CD14-positive monocyte (primary cell): Measurements from ENCODE around the gene UMPS. TPM values are rescaled to one million over a fixed set of nuclear protein-coding genes. Genes with fewer than 3 reads are reported as not detected.

Source experiments
- DNase-seq, 3 donors: peaks; one replicate each; pipeline ENCODE4 v3.0.0-alpha.2; 2011 to 2022
- H2AFZ ChIP-seq: 2 replicates; pipeline ENCODE4 v1.6.0; 2012; ENCODE audit warnings: mild to moderate bottlenecking, low read depth, low read length, inconsistent platforms; ENCODE audit not compliant: insufficient read depth, poor library complexity, severe bottlenecking
- H3K27ac ChIP-seq, 2 donors: 1 replicate in 1 of 2; 2 replicates in 1 of 2; pipeline ENCODE4 v1.5.1; 2012 to 2013; ENCODE audit warnings: low read length in 2 of 2, control low read depth in 1 of 2, inconsistent platforms in 1 of 2, low read depth in 1 of 2, mild to moderate bottlenecking in 1 of 2
- H3K27me3 ChIP-seq, 2 donors: one replicate each; pipeline versions ENCODE4 v1.6.0 to v1.6.1; 2011 to 2013; ENCODE audit warnings: low read length in 2 of 2; ENCODE audit not compliant: control insufficient read depth in 2 of 2, insufficient read depth in 2 of 2
- H3K36me3 ChIP-seq, 2 donors: replicated peaks in 1 of 2; 1 replicate in 1 of 2; 2 replicates in 1 of 2; pipeline versions ENCODE4 v1.5.1 to v1.6.1; 2012 to 2013; ENCODE audit warnings: low read length in 2 of 2, control low read depth in 1 of 2, inconsistent platforms in 1 of 2, mild to moderate bottlenecking in 1 of 2; ENCODE audit not compliant: insufficient read depth in 2 of 2, control insufficient read depth in 1 of 2
- H3K4me1 ChIP-seq, 2 donors: 1 replicate in 1 of 2; 2 replicates in 1 of 2; pipeline versions ENCODE4 v1.5.1 to v1.6.1; 2012 to 2013; ENCODE audit warnings: low read length in 2 of 2, control low read depth in 1 of 2, inconsistent platforms in 1 of 2, mild to moderate bottlenecking in 1 of 2, moderate library complexity in 1 of 2; ENCODE audit not compliant: insufficient read depth in 2 of 2, control insufficient read depth in 1 of 2
- H3K4me2 ChIP-seq: replicated peaks from 2 replicates; pipeline ENCODE3; 2012; ENCODE audit warnings: low read length, moderate library complexity, mild to moderate bottlenecking; ENCODE audit not compliant: poor library complexity, severe bottlenecking; ENCODE audit errors: extremely low read depth
- H3K4me3 ChIP-seq, 3 experiments: fragments of 200-600 bp in 1 of 3; sonication (generic) in 1 of 3; replicated peaks in 1 of 3; 1 replicate in 2 of 3; 2 replicates in 1 of 3; pipeline ENCODE4 v1.5.1; 2011 to 2013; ENCODE audit warnings: low read length in 3 of 3, mild to moderate bottlenecking in 3 of 3, control low read depth in 2 of 3, low read depth in 2 of 3, inconsistent platforms in 1 of 3, moderate library complexity in 1 of 3
- H3K79me2 ChIP-seq: 2 replicates; pipeline ENCODE4 v1.6.0; 2012; ENCODE audit warnings: mild to moderate bottlenecking, control low read depth, inconsistent platforms, low read length, moderate library complexity; ENCODE audit not compliant: insufficient read depth
- H3K9ac ChIP-seq: 2 replicates; pipeline ENCODE4 v1.6.0; 2017; ENCODE audit warnings: low read length, mild to moderate bottlenecking; ENCODE audit not compliant: insufficient read depth, poor library complexity, severe bottlenecking
- H3K9me3 ChIP-seq, 2 donors: replicated peaks in 1 of 2; 1 replicate in 1 of 2; 2 replicates in 1 of 2; pipeline versions ENCODE4 v1.5.1 to v1.6.1; 2012 to 2013; ENCODE audit warnings: low read length in 2 of 2, control low read depth in 1 of 2; ENCODE audit not compliant: control insufficient read depth in 1 of 2, insufficient read depth in 1 of 2
- H4K20me1 ChIP-seq: 2 replicates; pipeline ENCODE4 v1.6.0; 2012; ENCODE audit warnings: mild to moderate bottlenecking, low read length, control low read depth, moderate library complexity; ENCODE audit not compliant: insufficient read depth
- H3K27ac Mint-ChIP-seq, 7 donors: one replicate each; pipeline ENCODE4 v1.8.0; 2020; ENCODE audit warnings: mild to moderate bottlenecking in 7 of 7, mixed read lengths in 7 of 7, moderate library complexity in 6 of 7, inconsistent platforms in 2 of 7
- H3K27me3 Mint-ChIP-seq, 3 donors: one replicate each; pipeline ENCODE4 v1.8.0; 2021 to 2022; ENCODE audit warnings: low read depth in 3 of 3, mild to moderate bottlenecking in 3 of 3, mixed read lengths in 3 of 3, moderate library complexity in 3 of 3, inconsistent platforms in 1 of 3
- H3K36me3 Mint-ChIP-seq, 2 donors: one replicate each; pipeline ENCODE4 v1.8.0; 2020; ENCODE audit warnings: mixed read lengths in 2 of 2, inconsistent platforms in 1 of 2, mild to moderate bottlenecking in 1 of 2
- H3K4me1 Mint-ChIP-seq: one replicate; pipeline ENCODE4 v1.8.0; 2020; ENCODE audit warnings: mild to moderate bottlenecking, mixed read lengths
- H3K4me3 Mint-ChIP-seq, 2 donors: one replicate each; pipeline ENCODE4 v1.8.0; 2020; ENCODE audit warnings: mild to moderate bottlenecking in 2 of 2, mixed read lengths in 2 of 2, moderate library complexity in 1 of 2
- H3K9me3 Mint-ChIP-seq, 7 donors: one replicate each; pipeline ENCODE4 v1.8.0; 2020 to 2022; ENCODE audit warnings: mixed read lengths in 7 of 7, mild to moderate bottlenecking in 6 of 7, moderate library complexity in 6 of 7, inconsistent platforms in 2 of 7
- WGBS: methylation state at CpG from one replicate; pipeline ENCODE4 v1.1.5; 2013; ENCODE audit warnings: missing lambda C conversion rate; ENCODE audit not compliant: insufficient coverage; 5-methylcytosine and 5-hydroxymethylcytosine counted together
- intact Hi-C, 2 donors: fragments of 100-400 bp; cut with micrococcal nuclease; formaldehyde crosslinking; loops; one replicate each; pipeline versions ENCODE4 v1.15.0 to v1.15.1; 2023
- polyA plus RNA-seq, 3 donors: library from polyadenylated mRNA; depleted of rRNA in 1 of 3; unstranded in 2 of 3; stranded (reverse) in 1 of 3; fragments of 300-500 nt in 2 of 3; fragments of >200 nt in 1 of 3; fragmentation: Illumina TruSeq in 2 of 3; gene quantifications; 1 replicate in 2 of 3; 2 replicates in 1 of 3; pipeline ENCODE4 v1.2.3, GENCODE V29; 2012 to 2021
- TF ChIP-seq, protein P1 (sequence below): fragments of 200-600 bp; IDR thresholded peaks from one replicate; pipeline ENCODE4 v1.8.0; 2022; ENCODE audit warnings: antibody characterized with exemption, mild to moderate bottlenecking

UMPS gene
- polyA plus RNA-seq, 3 donors = 4.6 to 13.5 (median 9.1) TPM

DNA sequence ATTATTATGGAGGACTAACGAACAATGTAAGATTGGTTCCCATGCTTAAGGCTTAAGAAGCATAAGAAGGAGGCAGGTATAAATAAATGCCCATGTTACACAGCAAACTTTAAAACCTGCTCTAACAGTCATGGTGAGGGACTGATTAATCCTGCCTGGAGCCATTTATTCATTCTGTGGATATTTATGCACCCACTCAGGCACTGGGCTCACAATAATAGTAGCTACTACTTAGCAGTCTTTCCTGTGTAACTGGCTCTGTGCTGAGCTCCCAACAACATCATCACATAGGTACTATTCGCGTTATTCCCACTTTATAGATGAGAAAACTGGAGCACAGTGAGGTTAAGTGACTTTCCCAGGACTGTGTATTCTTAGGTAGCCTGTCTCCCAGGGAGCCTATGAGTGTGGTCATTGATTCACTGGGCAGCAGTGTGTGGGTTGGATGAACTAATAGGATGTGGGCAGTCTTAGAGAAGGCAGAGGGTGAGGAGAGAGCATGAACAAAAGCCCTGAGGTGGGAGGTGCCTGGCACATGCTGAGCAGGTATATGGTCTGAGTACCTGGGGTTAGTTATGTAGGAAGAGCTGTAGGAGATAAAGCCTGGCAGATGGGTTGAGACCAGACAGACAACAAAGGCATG lies 44.1 kb upstream of the UMPS start:
- DNase-seq = no peak
- WGBS = 80% methylated on average over 1 of the region's 3 CpGs
- H3K9me3 Mint-ChIP-seq = no peaks in the 10 kb centered on the region
- H3K27ac Mint-ChIP-seq = no peak overlapping the region
- Histone ChIP-seq H3K4me1 (no peaks in the 10 kb centered on the region), H3K27me3 (no peaks in the 10 kb centered on the region), H3K79me2 (no peaks in the 10 kb centered on the region), H3K27ac (no peak overlapping the region), H4K20me1 (no peaks in the 10 kb centered on the region), H3K36me3 (no peaks in the 10 kb centered on the region), H2AFZ (no peak overlapping the region), H3K4me2 (no peak overlapping the region), H3K9ac (no peak overlapping the region), H3K4me3 (no peak overlapping the region), H3K9me3 (no peaks in the 10 kb centered on the region)
- intact Hi-C loops = loop anchor here in 1 of 2 donors (5.0 kb wide), 1 partner anchor 119 kb away; no protein-coding TSS in a partner anchor
- TF ChIP-seq, protein P1, sequence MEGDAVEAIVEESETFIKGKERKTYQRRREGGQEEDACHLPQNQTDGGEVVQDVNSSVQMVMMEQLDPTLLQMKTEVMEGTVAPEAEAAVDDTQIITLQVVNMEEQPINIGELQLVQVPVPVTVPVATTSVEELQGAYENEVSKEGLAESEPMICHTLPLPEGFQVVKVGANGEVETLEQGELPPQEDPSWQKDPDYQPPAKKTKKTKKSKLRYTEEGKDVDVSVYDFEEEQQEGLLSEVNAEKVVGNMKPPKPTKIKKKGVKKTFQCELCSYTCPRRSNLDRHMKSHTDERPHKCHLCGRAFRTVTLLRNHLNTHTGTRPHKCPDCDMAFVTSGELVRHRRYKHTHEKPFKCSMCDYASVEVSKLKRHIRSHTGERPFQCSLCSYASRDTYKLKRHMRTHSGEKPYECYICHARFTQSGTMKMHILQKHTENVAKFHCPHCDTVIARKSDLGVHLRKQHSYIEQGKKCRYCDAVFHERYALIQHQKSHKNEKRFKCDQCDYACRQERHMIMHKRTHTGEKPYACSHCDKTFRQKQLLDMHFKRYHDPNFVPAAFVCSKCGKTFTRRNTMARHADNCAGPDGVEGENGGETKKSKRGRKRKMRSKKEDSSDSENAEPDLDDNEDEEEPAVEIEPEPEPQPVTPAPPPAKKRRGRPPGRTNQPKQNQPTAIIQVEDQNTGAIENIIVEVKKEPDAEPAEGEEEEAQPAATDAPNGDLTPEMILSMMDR = no peak
- H3K4me3 Mint-ChIP-seq = no peak overlapping the region
- peaks cover 1 to 6% (median 1%) of the 10 kb centered on the region in 3 donors for H3K27me3 Mint-ChIP-seq
- peaks cover 4% of the 10 kb centered on the region for H3K4me1 Mint-ChIP-seq
- H3K36me3 Mint-ChIP-seq = no peaks in the 10 kb centered on the region

- Histone ChIP-seq H3K4me2 (no peak overlapping the region), H3K27ac (no peak overlapping the region), H3K27me3 (no peaks in the 10 kb centered on the region), H3K79me2 (no peaks in the 10 kb centered on the region), H3K9ac (no peak overlapping the region), H3K36me3 (no peaks in the 10 kb centered on the region), H3K4me3 (no peak overlapping the region), H3K4me1 (no peaks in the 10 kb centered on the region), H3K9me3 (no peaks in the 10 kb centered on the region), H4K20me1 (no peaks in the 10 kb centered on the region), H2AFZ (peak overlapping the region; percentile 47)
- peaks cover 4% of the 10 kb centered on the region for H3K4me1 Mint-ChIP-seq
- H3K9me3 Mint-ChIP-seq = no peaks in the 10 kb centered on the region
- WGBS = 25% methylated on average over 4 of the region's 11 CpGs
- H3K4me3 Mint-ChIP-seq = peak overlapping the region in 1 of 2 donors; percentile 36
- H3K36me3 Mint-ChIP-seq = no peaks in the 10 kb centered on the region
- H3K27ac Mint-ChIP-seq = no peak overlapping the region
- intact Hi-C loops = loop anchor here (1.0 to 5.0 kb wide), 2 partner anchors 122 to 124 kb away; no protein-coding TSS in a partner anchor
- peaks cover 1 to 6% (median 3%) of the 10 kb centered on the region in 3 donors for H3K27me3 Mint-ChIP-seq
- TF ChIP-seq, protein P1 = peak; percentile 87
- peak; percentile 49 to 60 (median 58) for DNase-seq
Measured at GRCh38 chr3:124688581-124689454, 41.4 kb upstream of the UMPS start.
